ENCODE data around the gene KCNA1.

KCNA1 gene

GRCh38 chr12:4957761-4958160 lies 48.1 kb downstream of the KCNA1 start:
- no peak overlapping the region for H3K27ac ChIP-seq (replicated peaks)
- peaks cover 10% of the 10 kb centered on the region for H3K27me3 ChIP-seq (ENCODE audit: insufficient read depth, poor library complexity, severe bottlenecking)
- TF ChIP-seq CTCF (IDR thresholded peaks at IDR 0.05; ENCODE audit: insufficient read depth, low read length) (no peak), POLR2AphosphoS5 (IDR thresholded peaks at IDR 0.05; ENCODE audit: low read depth) (no peak)

GRCh38 chr12:4958697-4959375 lies 49.1 kb downstream of the KCNA1 start:
- TF ChIP-seq SPI1 (IDR thresholded peaks at IDR 0.05; ENCODE audit: borderline replicate concordance, low read depth), result no peak
- no peak overlapping the region for H3K27ac ChIP-seq (replicated peaks)
- no peak overlapping the region for H3K4me3 ChIP-seq (replicated peaks; ENCODE audit: insufficient read depth, low read length)
- DNase-seq (ENCODE audit: low read depth in 1 of 2, low spot score in 1 of 2), result no peak
- peaks cover 10% of the 10 kb centered on the region for H3K27me3 ChIP-seq (ENCODE audit: insufficient read depth, poor library complexity, severe bottlenecking)

More at GRCh38 chr12:4957761-4958160, 48.1 kb downstream of the KCNA1 start:
- DNase-seq (ENCODE audit: low read depth in 1 of 2, low spot score in 1 of 2), result no peak
- H3K4me3 ChIP-seq (replicated peaks; ENCODE audit: insufficient read depth, low read length), result no peak overlapping the region

GRCh38 chr12:4959381-4959780 lies 49.7 kb downstream of the KCNA1 start:
- peaks cover 9% of the 10 kb centered on the region for H3K27me3 ChIP-seq (ENCODE audit: insufficient read depth, poor library complexity, severe bottlenecking)
- H3K27ac ChIP-seq (replicated peaks), result no peak overlapping the region
- no peak for DNase-seq (ENCODE audit: low read depth in 1 of 2, low spot score in 1 of 2)
- no peak overlapping the region for H3K4me3 ChIP-seq (replicated peaks; ENCODE audit: insufficient read depth, low read length)
- TF ChIP-seq CTCF (IDR thresholded peaks at IDR 0.05; ENCODE audit: insufficient read depth, low read length), result no peak
- TF ChIP-seq REST (IDR thresholded peaks at IDR 0.05; ENCODE audit: insufficient replicate concordance, low read depth), result no peak

GRCh38 chr12:4960030-4960429 lies 50.3 kb downstream of the KCNA1 start:
- peaks cover 3% of the 10 kb centered on the region for H3K27me3 ChIP-seq (ENCODE audit: insufficient read depth, poor library complexity, severe bottlenecking)
- TF ChIP-seq REST (IDR thresholded peaks at IDR 0.05; ENCODE audit: insufficient replicate concordance, low read depth), result no peak
- no peak for TF ChIP-seq GABPA (IDR thresholded peaks at IDR 0.05; ENCODE audit: low read depth)
- DNase-seq (ENCODE audit: low read depth in 1 of 2, low spot score in 1 of 2), result no peak
- no peak overlapping the region for H3K4me3 ChIP-seq (replicated peaks; ENCODE audit: insufficient read depth, low read length)
- no peak overlapping the region for H3K27ac ChIP-seq (replicated peaks)

GRCh38 chr12:4960547-4960946 lies 50.8 kb downstream of the KCNA1 start:
- no peak overlapping the region for H3K4me3 ChIP-seq (replicated peaks; ENCODE audit: insufficient read depth, low read length)
- no peak for DNase-seq (ENCODE audit: low read depth in 1 of 2, low spot score in 1 of 2)
- H3K27me3 ChIP-seq (ENCODE audit: insufficient read depth, poor library complexity, severe bottlenecking), result peaks cover 3% of the 10 kb centered on the region
- no peak overlapping the region for H3K27ac ChIP-seq (replicated peaks)
- TF ChIP-seq POLR2AphosphoS5 (IDR thresholded peaks at IDR 0.05; ENCODE audit: low read depth), result no peak

All from HL-60 (cell line).